ENCODE results near the gene ZNF738.
A peak's percentile ranks its signal among the peaks of the same experiment; 100 is the strongest.
"Not testable (repeated sequence)": the region's sequence is repeated elsewhere in the genome, so short reads cannot be mapped to it uniquely, and the experiment has no call there.

Gene ZNF738

DNA sequence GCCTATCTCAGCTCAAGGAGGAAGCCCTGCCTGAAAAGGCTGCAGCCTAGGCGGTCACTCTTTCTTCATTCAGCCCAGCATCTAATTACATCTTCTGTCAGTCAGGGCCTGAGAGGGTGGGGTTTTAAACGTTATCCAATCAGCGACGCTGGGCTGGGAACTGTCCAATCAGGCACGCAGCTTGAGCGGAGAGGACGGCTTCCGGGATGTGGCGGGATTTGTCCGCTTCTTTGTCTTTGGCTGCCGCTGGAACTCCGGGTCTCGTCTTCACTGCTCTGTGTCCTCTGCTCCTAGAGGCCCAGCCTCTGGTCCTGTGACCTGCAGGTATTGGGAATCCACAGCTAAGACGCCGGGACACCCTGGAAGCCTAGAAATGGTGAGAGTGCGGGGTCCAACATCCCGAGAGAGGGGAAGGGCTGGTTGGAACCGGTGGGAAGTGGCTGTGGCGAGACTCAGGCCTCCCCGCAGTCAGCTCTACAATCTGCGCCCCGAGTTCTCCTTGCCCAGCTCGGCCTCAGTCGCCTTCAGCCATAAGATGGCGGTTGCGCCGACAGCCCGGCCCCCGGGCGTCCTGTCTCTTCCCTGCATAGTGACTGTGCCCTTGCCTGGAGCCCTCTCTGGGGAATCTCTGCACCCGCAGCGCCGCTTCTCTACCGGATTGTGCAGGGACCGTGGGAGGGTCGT lies at the start of gene ZNF738:
TSS of gene ZNF738 (plus strand) at position 233 of the 684 bp plus-strand sequence. CDS start at position 374, 141 bp downstream.
- peak; percentile 81 to 86 for DNase-seq

DNA sequence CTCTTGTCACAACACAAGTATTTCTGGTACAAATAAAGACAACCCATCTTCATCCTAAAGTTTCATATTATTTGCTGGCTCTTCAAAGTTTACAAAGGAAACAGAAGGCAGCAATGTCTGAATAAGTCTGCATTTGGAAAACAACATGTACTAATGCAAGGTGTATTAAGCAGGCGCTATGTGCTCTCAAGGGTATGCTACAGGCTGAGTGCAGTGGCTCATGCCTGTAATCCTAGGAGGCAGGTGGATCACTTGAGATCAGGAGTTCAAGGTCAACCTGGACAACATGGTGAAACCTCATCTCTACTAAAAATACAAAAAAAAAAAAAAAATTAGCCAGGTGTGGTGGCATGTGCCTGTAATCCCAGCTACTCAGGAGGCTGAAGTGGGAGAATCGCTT lies 46.0 kb upstream of the ZNF738 start:
- DNase-seq = not testable (repeated sequence)

DNA sequence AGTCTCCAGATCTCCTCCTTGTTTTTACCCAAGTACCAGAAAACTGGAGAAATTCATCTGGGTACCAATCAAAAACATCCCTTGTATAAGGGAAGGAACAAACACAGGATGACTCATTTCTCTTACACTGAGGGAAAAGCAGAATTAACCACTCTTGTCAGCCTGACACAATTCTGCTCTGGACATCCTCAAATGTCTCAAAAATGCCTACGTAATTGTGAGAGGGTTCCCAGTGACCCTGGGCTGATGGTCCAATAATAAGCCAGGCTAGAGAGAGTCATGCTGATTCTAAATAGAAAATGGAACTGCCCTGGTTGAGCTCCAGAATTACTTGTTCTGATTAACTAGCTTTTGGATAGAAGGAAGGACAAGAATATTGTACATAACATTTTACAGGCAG lies 44.1 kb upstream of the ZNF738 start:
- no peak for DNase-seq

DNA sequence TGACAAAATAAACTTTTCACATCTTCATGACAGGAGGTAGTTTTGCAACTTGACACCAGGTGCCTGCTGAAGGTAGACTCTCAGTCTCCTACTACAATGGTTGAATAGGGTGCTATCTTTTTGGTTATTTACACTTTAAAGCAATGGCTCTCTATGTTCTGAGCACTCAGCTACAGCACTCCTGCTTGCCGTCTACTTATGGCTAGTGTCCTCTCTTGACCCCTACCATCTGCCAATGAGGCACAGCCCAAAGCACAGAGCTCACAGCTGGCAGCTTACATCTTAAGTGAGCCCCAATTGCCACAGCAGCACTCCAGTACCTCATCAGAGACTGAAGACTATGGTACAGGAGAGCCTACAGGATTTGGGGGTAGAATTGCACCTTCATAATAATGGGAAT lies 41.0 kb upstream of the ZNF738 start:
- no peak for DNase-seq

DNA sequence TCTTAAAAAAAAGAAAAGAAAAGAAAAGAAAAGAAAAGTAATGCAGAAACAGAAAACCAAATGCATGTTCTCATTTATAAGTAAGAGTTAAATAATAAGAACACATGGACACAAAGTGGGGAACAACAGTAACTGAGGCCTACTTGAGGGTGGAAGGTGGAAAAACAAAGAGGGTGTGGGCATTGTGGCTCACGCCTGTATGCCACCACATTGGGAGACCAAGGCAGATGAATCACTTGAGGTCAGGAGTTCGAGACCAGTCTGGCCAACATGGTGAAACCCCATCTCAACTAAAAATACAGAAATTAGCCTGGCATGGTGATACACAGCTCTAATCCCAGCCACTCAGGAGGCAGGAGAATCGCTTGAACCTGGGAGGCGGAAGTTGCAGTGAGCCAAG lies 37.7 kb upstream of the ZNF738 start:
- DNase-seq = peak in 1 of 2 donors; percentile 4

DNA sequence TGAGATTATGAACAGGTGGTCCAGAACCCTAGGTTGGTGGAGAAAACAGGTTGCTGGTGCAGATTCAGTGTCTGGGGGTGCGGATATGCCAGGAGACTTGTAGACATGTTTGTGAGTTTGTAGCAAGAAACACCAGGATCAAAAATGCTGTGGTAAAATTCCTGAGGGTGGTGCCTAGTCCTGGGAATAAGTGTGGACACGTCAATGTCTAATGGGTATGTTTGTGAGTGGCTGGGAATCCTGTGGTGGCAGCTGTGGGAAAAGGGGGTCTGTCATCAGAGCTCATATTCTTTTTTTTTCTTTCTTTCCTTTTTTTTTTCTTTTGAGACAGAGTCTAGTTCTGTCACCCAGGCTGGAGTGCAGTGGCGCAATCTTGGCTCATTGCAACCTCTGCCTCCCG lies 36.8 kb upstream of the ZNF738 start:
- DNase-seq = no peak

DNA sequence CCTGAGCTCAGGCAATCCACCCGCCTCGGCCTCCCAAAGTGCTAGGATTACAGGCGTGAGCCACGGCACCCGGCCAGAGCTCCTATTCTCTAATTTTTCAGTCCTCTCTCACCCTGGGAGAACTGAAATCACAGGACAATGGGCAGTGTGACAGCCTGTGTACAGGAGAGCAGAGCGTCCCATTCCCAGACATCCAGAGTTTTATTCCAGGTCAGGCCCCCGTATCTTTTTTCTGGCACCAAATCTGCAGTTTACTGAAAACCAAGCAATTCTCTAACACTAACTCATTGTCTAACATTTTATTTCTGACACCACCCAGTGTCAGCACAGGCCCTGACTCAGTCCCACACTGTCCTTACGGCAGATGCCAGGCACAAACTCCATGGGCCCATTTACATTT lies 36.3 kb upstream of the ZNF738 start:
- no peak for DNase-seq

DNA sequence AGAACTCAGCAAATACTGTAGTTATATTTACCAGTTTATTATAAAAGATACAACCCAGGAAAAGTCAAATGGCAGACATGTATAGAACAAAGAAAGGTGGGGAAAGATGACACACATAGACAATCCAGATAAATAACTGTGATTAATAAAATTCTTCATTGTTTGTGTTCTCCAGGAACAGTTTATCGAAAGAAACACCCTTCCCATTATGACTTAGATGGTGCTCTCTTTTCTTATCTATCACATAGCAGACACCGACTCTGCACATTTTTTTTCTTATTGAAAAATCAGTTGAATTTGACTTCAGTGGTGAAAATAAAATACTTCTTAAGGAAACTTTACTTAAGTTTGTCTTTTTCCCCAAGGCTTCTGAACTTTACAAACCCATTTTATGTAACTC lies 35.8 kb upstream of the ZNF738 start:
- no peak for DNase-seq

DNA sequence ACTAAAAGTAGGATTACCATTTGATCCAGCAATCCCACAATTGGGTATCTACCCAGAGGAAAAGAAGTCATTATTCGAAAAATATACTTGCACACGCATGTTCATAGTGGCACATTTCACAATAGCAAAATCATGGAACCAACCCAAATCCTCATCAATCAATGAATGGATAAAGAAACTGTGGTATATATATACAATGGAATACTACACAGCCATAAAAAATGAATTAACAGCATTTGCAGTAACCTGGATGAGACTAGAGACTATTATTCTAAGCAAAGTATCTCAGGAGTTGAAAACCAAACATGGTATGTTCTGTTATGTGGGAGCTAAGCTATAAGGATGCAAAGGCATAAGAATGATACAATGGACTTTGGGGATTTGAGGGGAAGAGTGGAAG lies 32.6 kb upstream of the ZNF738 start:
- DNase-seq = no peak

DNA sequence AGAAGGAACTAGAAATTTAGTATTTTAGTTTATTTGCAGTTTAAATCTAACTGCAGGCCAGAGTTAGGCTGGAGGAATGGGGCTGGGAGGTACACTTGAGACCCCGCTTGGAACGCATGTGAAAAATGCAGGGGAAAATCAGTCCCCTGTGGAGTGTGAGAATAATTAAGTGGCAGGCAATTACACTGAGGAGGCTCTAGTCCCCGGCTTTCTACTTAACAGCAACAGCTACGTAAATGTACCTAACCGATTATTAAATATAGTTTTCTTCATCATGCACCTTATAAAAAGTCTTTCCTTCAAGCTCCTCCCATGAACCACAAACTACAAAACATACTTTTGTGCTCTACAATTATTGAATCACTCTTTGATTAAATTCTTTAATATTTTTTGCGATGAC lies 30.4 kb upstream of the ZNF738 start:
- no peak for DNase-seq

DNA sequence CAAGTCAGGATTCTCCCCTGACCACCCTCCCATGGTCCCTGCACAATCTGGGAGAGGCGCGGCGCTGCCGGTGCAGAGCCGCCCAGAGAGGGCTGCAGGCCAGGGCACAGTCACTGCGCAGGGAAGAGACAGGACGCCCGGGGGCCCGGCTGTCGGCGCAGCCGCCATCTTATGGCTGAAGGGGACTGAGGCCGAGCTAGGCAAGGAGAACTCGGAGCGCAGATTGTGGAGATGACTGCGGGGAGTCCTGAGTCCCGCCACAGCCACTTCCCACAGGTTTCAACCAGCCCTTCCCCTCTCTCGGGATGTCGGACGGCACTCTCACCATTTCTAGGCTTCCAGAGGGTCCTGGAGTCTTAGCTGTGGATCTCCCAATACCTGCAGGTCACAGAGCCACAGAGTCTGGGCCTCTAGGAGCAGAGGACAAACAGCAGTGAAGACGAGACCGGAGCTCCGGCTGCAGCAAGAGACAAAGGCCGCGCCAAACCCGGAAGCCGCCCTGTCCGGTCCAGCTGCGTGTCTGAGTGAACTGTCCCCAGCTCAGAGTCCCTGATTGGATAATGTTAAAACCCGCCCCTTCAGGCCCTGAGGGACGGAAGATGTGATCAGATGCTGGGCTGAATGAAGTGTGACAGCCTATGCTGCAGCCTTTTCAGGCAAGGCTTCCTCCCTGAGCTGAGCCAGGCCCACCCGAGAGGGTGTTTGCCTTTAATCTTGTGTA lies 29.8 kb upstream of the ZNF738 start, which contains the start of gene ZNF708:
TSS of gene ZNF708 (minus strand) at position 526 of the 721 bp plus-strand sequence. CDS start at position 328, 198 bp downstream.
- peak; percentile 76 to 80 for DNase-seq

DNA sequence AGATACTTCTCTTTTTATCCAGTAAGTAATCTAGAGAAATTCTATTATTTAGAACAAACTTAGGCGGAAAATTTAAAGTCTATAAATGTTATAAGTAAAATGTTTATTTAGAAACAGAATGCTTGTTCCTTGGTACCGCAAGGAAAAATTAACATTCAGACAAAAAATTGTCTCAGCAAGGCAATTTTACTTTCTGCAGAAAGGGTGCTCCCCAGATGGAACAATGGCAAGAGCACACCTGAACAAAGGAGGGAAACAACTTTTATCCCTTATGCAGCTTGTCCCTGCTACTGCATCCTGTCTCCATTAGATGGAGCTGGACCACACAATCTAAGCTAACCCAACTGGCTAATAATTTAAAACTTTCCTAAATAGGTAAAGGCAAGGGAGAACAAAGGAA lies 23.1 kb upstream of the ZNF738 start:
- no peak for DNase-seq

DNA sequence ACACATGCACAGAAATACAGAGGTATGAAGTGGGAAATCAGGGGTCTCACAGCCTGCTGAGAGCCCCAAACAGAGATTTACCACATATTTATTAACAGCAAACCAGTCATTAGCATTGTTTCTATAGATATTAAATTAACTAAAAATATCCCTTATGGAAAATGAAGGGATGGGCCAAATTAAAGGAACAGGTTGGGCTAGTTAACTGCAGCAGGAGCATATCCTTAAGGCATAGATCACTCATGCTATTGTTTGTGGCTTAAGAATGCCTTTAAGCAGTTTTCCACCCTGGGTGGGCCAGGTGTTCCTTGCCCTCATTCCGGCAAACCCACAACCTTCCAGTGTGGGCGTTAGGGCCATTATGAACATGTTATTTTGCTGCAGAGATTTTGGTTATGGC lies 14.0 kb upstream of the ZNF738 start:
- DNase-seq = not testable (repeated sequence)

DNA sequence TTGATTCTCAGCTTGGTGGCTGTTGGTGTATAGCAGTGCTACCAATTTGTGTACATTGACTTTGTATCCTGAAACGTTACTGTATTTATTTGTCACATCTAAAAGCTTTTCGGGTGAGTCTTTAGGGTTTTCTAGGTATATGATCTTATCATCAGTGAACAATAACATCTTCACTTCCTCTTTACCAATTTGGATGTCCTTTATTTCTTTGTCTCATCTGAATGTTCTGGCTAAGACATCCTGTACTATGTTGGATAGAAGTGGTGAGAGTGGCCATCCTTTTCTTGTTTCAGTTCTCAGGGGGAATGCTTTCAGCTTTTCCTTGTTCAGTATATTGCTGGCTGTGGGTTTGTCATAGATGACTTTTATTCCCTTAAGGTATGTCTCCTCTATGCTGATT lies 6.0 kb upstream of the ZNF738 start:
- no peak for DNase-seq

DNA sequence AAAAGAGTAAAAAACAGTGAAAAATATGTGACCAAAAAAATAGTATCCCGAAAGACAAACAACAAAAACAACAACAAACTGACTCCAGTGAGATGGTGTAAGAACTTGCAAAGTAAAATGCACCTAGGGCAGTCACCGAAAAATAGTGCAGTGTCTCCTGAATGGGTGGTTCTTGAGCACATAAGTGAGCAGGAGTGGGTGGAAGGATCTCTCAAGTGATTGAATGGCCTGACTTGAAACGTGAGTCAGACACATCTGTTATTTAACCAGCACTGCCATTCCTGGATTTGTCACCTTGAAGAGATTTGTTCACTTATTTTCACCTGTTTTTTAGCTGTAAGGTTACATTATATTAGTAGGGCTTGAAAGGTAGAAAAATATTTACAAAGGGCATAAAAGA lies 3.5 kb downstream of the ZNF738 start:
- no peak for DNase-seq

DNA sequence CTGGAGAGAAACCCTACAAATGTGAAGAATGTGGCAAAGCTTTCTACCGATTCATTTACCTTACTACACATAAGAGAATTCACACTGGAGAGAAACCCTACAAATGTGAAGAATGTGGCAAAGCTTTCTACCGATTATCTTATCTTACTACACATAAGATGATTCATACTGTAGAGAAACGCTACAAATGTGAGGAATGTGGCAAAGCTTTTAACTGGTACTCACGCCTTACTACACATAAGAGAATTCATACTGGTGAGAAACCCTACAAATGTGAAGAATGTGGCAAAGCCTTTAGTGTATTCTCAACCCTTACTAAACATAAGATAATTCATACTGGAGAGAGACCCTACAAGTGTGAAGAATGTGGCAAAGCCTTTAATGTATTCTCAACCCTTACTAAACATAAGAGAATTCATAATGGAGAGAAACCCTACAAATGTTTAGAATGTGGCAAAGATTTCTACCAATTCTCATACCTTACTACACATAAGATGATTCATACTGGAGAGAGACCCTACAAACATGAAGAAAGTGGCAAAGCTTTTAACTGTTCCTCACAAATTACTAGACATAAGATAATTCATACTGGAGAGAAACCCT lies 25.3 kb downstream of the ZNF738 start:
- DNase-seq = no peak

DNA sequence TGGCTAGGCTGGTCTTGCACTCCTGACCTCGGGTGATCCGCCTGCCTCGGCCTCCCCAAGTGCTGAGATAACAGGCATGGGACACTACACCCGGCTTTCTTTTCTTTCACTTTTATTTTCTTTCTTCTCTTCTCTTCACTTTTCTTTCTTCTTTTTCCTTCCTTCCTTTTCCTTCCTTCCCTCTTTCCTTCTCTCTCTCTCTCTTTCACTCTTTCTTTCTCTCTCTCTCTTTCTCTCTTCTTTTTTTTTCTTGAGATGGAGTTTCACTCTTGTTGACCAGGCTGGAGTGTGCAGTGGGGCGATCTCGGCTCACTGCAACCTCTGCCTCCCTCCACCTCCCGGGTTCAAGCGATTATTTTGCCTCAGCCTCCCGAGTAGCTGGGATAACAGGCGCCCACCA lies 37.3 kb downstream of the ZNF738 start:
- DNase-seq = no peak

DNA sequence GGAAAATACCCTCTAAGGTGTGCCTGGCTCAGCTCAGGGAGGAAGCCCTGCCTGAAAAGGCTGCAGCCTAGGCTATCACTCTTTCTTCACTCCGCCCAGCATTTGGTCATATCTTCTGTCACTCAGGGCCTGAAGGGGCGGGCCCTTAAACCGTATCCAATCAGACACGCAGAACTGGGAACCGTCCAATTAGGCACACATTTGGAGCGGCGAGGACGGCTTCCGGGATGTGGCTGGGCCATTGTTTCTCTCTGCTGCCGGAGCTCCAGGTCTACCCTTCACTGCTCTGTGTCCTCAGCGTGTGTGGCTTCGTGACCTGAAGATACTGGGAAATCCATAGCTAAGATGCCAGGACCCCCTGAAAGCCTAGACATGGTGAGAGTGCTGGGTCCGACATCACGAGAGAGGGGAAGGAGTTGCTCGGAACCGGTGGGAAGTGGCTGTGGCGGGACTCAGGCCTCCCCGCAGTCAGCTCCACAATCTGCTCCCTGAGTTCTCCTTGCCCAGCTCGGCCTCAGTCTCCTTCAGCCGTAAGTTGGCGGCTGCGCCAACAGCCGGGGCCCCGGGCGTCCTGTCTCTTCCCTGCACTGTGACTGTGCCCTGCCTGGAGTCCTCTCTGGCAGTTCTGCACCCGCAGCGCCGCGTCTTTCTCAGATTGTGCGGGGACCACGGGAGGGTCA lies 38.2 kb downstream of the ZNF738 start, which contains the start of gene ZNF493:
TSS of gene ZNF493 (plus strand) at position 241 of the 680 bp plus-strand sequence. CDS start at position 346, 105 bp downstream.
- peak; percentile 88 to 91 for DNase-seq

DNA sequence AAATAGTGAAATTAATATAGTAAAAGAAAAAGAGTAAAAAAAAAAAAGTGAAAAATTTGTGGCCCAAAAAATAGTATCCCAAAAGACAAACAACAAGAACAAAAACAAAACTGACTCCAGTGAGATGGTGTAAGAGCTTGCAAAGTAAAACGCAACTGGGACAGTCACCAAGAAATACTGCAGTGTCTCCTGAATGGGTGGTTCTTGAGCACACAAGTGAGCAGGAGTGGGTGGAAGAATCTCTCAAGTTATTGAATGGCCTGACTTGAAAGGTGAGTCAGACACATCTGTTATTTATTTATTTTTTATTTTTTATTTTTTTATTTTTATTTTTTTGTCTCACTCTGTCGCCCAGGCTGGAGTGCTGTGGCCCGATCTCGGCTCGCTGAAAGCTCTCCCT lies 40.1 kb downstream of the ZNF738 start:
- DNase-seq = no peak

DNA sequence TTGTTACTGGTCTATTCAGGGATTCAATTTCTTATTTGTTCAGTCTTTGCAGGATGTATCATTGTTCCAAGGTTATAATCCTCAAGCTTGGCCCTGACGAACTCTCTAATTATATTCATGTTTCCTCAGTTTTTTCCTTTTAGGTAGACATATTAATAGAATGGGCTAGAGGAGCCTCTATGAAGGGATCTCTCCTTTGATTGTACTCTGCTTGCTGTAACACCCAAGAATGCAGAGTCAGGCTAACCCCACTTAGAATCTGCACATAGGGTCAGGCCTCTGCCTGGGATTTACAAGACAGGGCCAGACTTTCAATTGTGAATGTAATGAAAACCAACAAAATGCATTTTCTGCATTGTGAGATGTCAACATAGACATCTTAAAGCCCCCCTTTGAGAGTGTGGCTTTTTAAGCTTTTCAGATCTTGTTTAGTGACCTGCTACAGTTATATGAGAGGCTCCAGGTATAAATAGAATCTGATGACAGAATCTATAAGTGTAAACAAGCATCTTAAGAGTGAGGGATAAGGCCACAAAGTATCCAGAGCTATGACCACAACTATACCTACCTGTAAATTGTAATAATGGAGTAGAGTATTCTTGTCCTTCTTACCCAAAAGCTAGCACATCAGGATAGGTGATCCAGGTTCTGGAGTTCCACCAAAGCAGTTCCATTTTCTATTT lies 43.6 kb downstream of the ZNF738 start:
- DNase-seq = no peak

DNA sequence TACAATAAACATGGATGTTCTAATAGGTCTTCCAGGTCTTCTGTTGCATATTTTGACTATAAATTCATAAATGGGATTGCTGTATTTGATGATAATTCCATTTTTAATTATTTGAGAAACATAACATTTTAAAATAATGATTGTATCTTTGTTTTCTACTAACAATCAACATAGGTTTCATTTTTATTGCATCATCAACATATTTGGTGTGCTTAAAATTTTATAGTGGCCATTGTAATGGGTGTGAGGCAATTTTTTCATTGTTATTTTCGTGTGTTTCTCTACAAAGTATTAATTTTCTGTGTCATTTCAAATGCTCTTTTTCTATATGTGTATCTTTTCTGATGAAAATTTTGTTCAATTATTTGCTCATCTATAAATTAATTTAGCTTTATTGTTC lies 51.4 kb downstream of the ZNF738 start:
- no peak for DNase-seq

DNA sequence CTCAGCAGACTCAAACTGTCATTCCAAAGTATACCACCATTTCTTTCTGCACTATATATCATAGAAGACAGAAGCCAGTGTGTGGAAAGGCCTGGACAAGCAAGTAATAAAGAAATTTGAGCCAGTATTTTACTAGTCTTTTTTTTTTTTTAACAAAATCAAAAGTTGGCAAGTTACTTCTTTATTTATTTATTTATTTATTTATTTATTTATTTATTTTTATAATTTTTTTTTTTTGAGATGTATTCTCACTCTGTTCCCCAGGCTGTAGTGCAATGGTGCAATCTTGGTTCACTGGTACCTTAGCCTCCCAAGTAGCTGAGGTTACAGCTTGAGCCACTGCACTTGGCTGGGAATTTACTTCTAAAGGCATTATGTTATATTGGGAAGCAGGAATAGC lies 63.4 kb downstream of the ZNF738 start:
- DNase-seq = no peak

Measured in stimulated activated CD4-positive, alpha-beta T cell treated with anti-CD3 and anti-CD28 coated beads, Interleukin-2, amount 100 ng/mL, for 24 hours (primary cell).